PC-3 (cell line): ENCODE measurements around the gene C13orf42. TPM values are rescaled to one million over a fixed set of nuclear protein-coding genes. Genes with fewer than 3 reads are reported as not detected.

ENCODE experiments used
- ATAC-seq: fragments of 200-7000 bp; cut with Tn5 transposase; 2 replicates; pipeline ENCODE4 v1.9.1; 2020; ENCODE audit warnings: mild to moderate bottlenecking, moderate library complexity
- BruUV-seq: library from RNA; stranded (reverse); fragments of 400-500 nt; replicated peaks from 2 replicates; lab custom pipeline; 2021; lab: Mats Ljungman, UMichigan
- CTCF ChIA-PET: fragments of 300-600 bp; sonication (Branson Sonifier 250); formaldehyde crosslinking; loops from one replicate; lab custom pipeline; 2022; ENCODE audit warnings: antibody characterized with exemption; lab: Charles Lee
- POLR2A ChIA-PET: fragments of 300-600 bp; sonication (Branson Sonifier 250); formaldehyde crosslinking; loops from one replicate; lab custom pipeline; 2022; ENCODE audit warnings: antibody characterized with exemption; ENCODE audit not compliant: unreplicated experiment; lab: Charles Lee
- DNase-seq: peaks from one replicate; pipeline ENCODE4 v3.0.0-alpha.2; 2015
- H2AFZ ChIP-seq: fragments of 300-600 bp; sonication (generic); 2 replicates; pipeline ENCODE4 v1.6.0; 2016; ENCODE audit warnings: antibody characterized with exemption, low read length
- H3F3A ChIP-seq: fragments of 300-600 bp; sonication (generic); one replicate; pipeline ENCODE4 v1.6.0; 2017; ENCODE audit warnings: antibody characterized with exemption, low read length, control low read depth, mild to moderate bottlenecking; ENCODE audit not compliant: unreplicated experiment
- H3K27ac ChIP-seq: fragments of 300-600 bp; sonication (generic); 2 replicates; pipeline ENCODE4 v1.5.1; 2016; ENCODE audit warnings: mild to moderate bottlenecking, low read length
- H3K27me3 ChIP-seq: fragments of 300-600 bp; sonication (generic); 2 replicates; pipeline ENCODE4 v1.6.1; 2016; ENCODE audit warnings: low read length, mixed read lengths
- H3K36me3 ChIP-seq: fragments of 300-600 bp; sonication (generic); 2 replicates; pipeline ENCODE4 v1.6.1; 2016; ENCODE audit warnings: low read depth, mixed run types, low read length, mixed read lengths
- H3K4me1 ChIP-seq: fragments of 300-600 bp; sonication (generic); 2 replicates; pipeline ENCODE4 v1.5.1; 2016; ENCODE audit warnings: low read length; ENCODE audit not compliant: insufficient read depth
- H3K4me2 ChIP-seq: fragments of 300-600 bp; sonication (generic); 2 replicates; pipeline ENCODE4 v1.6.0; 2016; ENCODE audit warnings: low read length
- H3K4me3 ChIP-seq: fragments of 300-600 bp; sonication (generic); 2 replicates; pipeline ENCODE4 v1.5.1; 2016; ENCODE audit warnings: mild to moderate bottlenecking, low read length, mixed read lengths
- H3K79me2 ChIP-seq: fragments of 300-600 bp; sonication (generic); 2 replicates; pipeline ENCODE4 v1.6.1; 2017; ENCODE audit warnings: low read length, mixed read lengths
- H3K9ac ChIP-seq: fragments of 300-600 bp; sonication (generic); 2 replicates; pipeline ENCODE4 v1.6.0; 2016; ENCODE audit warnings: mild to moderate bottlenecking, low read length
- H3K9me2 ChIP-seq: fragments of 300-600 bp; sonication (generic); replicated peaks from 2 replicates; pipeline ENCODE4 v1.6.1; 2016; ENCODE audit warnings: mixed run types, low read length, mixed read lengths
- H3K9me3 ChIP-seq: fragments of 300-600 bp; sonication (generic); 2 replicates; pipeline ENCODE4 v1.6.1; 2016; ENCODE audit warnings: low read length, mixed read lengths
- H4K20me1 ChIP-seq: fragments of 300-600 bp; sonication (generic); 2 replicates; pipeline ENCODE4 v1.6.1; 2016; ENCODE audit warnings: low read length, mixed read lengths
- CTCF ChIP-seq: fragments of 300-600 bp; sonication (generic); conservative IDR thresholded peaks from 2 replicates; pipeline ENCODE4 v1.5.1; 2017; ENCODE audit warnings: antibody characterized with exemption, low read depth, mild to moderate bottlenecking, low read length
- EZH2 ChIP-seq: fragments of 300-600 bp; sonication (generic); IDR thresholded peaks from one replicate; pipeline ENCODE4 v1.6.1; 2017; ENCODE audit warnings: antibody characterized with exemption, mild to moderate bottlenecking, low read length; ENCODE audit not compliant: unreplicated experiment
- EZH2phosphoT487 ChIP-seq: fragments of 300-600 bp; sonication (generic); IDR thresholded peaks from 2 replicates; pipeline ENCODE4 v1.6.1; 2018; ENCODE audit warnings: mild to moderate bottlenecking, antibody characterized with exemption, low read length, borderline replicate concordance
- intact Hi-C: fragments of 100-400 bp; cut with micrococcal nuclease; formaldehyde crosslinking; loops from 2 replicates; pipeline ENCODE4 v1.9.0; 2023
- total RNA-seq: library from RNA; depleted of rRNA; stranded (reverse); fragments of >200 nt; gene quantifications from 2 replicates; pipeline ENCODE4 v1.2.3, GENCODE V29; 2014

C13orf42 gene
- total RNA-seq, 1 experiment from 2014 or later = not detected

- H4K20me1 ChIP-seq = no peaks in the 10 kb centered on the region
- H3K79me2 ChIP-seq = no peaks in the 10 kb centered on the region
- no peaks in the 10 kb centered on the region for H3K4me1 ChIP-seq
- no peak overlapping the region for H3K9ac ChIP-seq
- intact Hi-C loops = no loop called here
- H3K27me3 ChIP-seq = 0 out of 2 replicates have a peak, but pooled peaks cover 3% of the 10 kb centered on the region
- H3K4me2 ChIP-seq = no peak overlapping the region
- H3F3A ChIP-seq = no peaks in the 10 kb centered on the region
- no peaks in the 10 kb centered on the region for H3K9me3 ChIP-seq
- POLR2A ChIA-PET = no interaction called here
- no peak for TF ChIP-seq EZH2
- TF ChIP-seq EZH2phosphoT487 = no peak
- no peak for TF ChIP-seq CTCF
- H3K36me3 ChIP-seq = no peaks in the 10 kb centered on the region
- ATAC-seq (no peak), DNase-seq (no peak)
- H3K4me3 ChIP-seq = no peak overlapping the region
- CTCF ChIA-PET = interaction anchor here (0.6 kb wide), 1 partner anchor 883 kb away, joined by 3 read pairs; no protein-coding TSS in a partner anchor
- no peaks in the 10 kb centered on the region for H3K9me2 ChIP-seq
- H2AFZ ChIP-seq = no peak overlapping the region
- no peak overlapping the region for H3K27ac ChIP-seq
- no TSS peak for BruUV-seq
These were observed 69.9 kb downstream of the C13orf42 start for GRCh38 chr13:51041126-51041525.

- intact Hi-C loops = no loop called here
- no peaks in the 10 kb centered on the region for H3K9me3 ChIP-seq
- peaks cover 5% of the 10 kb centered on the region for H3K4me1 ChIP-seq
- H3F3A ChIP-seq = no peaks in the 10 kb centered on the region
- H4K20me1 ChIP-seq = peaks cover 2% of the 10 kb centered on the region
- H3K9ac ChIP-seq = no peak overlapping the region
- ATAC-seq = no peak
- TF ChIP-seq CTCF (no peak), EZH2phosphoT487 (no peak), EZH2 (no peak)
- H3K9me2 ChIP-seq = no peaks in the 10 kb centered on the region
- H3K4me2 ChIP-seq = no peak overlapping the region
- DNase-seq = no peak
- H2AFZ ChIP-seq = no peak overlapping the region
- H3K79me2 ChIP-seq = no peaks in the 10 kb centered on the region
- no TSS peak for BruUV-seq
- H3K36me3 ChIP-seq = no peaks in the 10 kb centered on the region
- ChIA-PET POLR2A (no interaction called here), CTCF (no interaction called here)
- no peak overlapping the region for H3K27ac ChIP-seq
- 0 out of 2 replicates have a peak, but pooled peaks cover 3% of the 10 kb centered on the region for H3K27me3 ChIP-seq
- no peak overlapping the region for H3K4me3 ChIP-seq
These were observed 70.6 kb downstream of the C13orf42 start for GRCh38 chr13:51040431-51040830.

GRCh38 chr13:51036418-51036817, 74.7 kb downstream of the C13orf42 start:
- Histone ChIP-seq H3K27ac (no peak overlapping the region), H4K20me1 (peaks cover 6% of the 10 kb centered on the region), H3K4me1 (peaks cover 18% of the 10 kb centered on the region), H3K9me2 (no peaks in the 10 kb centered on the region), H3K9ac (no peak overlapping the region), H3K9me3 (no peaks in the 10 kb centered on the region), H3K4me2 (no peak overlapping the region), H3K27me3 (0 out of 2 replicates have a peak, but pooled peaks cover 3% of the 10 kb centered on the region), H3K79me2 (no peaks in the 10 kb centered on the region), H3K4me3 (no peak overlapping the region), H2AFZ (no peak overlapping the region), H3K36me3 (no peaks in the 10 kb centered on the region), H3F3A (no peaks in the 10 kb centered on the region)
- DNase-seq (no peak), ATAC-seq (no peak)
- ChIA-PET POLR2A (no interaction called here), CTCF (no interaction called here)
- intact Hi-C loops = no loop called here
- TF ChIP-seq CTCF (no peak), EZH2phosphoT487 (no peak), EZH2 (no peak)
- no TSS peak for BruUV-seq
